ENCODE results near the gene CRISP2. TPM values are rescaled to one million over a fixed set of nuclear protein-coding genes. Genes with fewer than 3 reads are reported as not detected.

CRISP2 gene
- total and polyA plus RNA-seq, 2 experiments from 2014 or later = 0.63 to 1.2 TPM

DNA sequence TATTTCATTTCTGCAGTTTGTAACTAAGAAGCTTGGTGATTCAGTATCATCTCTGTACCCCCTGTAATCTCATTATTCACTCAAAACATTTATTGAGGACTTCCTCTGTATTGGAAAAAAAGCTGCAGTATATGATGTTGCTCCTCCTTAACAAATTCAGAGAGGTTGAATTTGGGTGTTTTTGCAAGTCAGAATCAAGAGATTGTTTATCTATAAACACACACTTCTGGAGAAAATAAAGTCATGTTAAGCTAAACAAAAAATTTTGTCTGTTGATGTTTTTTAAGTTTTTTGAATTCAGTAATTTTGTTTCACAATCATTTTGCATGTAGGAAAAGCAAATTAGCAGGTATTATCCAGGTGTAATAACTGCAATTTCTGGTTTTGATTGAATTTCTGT lies 65.3 kb downstream of the CRISP2 start:
- H3K4me3 ChIP-seq = no peak overlapping the region
- Mint-ChIP-seq H3K4me1 (peaks cover 2% of the 10 kb centered on the region; the same call in 1 of the 3 replicates), H3K4me3 (no peak overlapping the region), H3K9me3 (no peaks in the 10 kb centered on the region), H3K36me3 (ENCODE audit: low read depth) (no peaks in the 10 kb centered on the region), H3K27ac (no peak overlapping the region), H3K27me3 (ENCODE audit: insufficient read depth, low read depth, poor library complexity) (no peaks in the 10 kb centered on the region)
- H4K20me1 ChIP-seq (replicated peaks; ENCODE audit: insufficient read depth) = no peaks in the 10 kb centered on the region
- ATAC-seq (no peak), DNase-seq (ENCODE audit: low spot score) (no peak)
- H3K4me1 ChIP-seq (ENCODE audit: insufficient read depth) = no peaks in the 10 kb centered on the region
- H3F3A ChIP-seq (replicated peaks; ENCODE audit: low read depth) = no peaks in the 10 kb centered on the region
- H2AFZ ChIP-seq = no peak overlapping the region
- no peaks in the 10 kb centered on the region for H3K36me3 ChIP-seq (ENCODE audit: insufficient read depth)
- H3K27ac ChIP-seq (ENCODE audit: low read depth) = no peak overlapping the region
- no peaks in the 10 kb centered on the region for H3K79me2 ChIP-seq (replicated peaks; ENCODE audit: insufficient read depth)
- H3K4me2 ChIP-seq = no peak overlapping the region
- no peaks in the 10 kb centered on the region for H3K27me3 ChIP-seq (ENCODE audit: insufficient read depth)
- no peaks in the 10 kb centered on the region for H3K9me2 ChIP-seq (ENCODE audit: insufficient read depth)
- no peak for TF ChIP-seq ZNF331 (CRISPR knock-in tag; IDR thresholded peaks at IDR 0.05; ENCODE audit: low read depth)
- TF ChIP-seq EZH2phosphoT487 (IDR thresholded peaks at IDR 0.05; ENCODE audit: unreplicated experiment) = no peak
- no peak for TF ChIP-seq STAT1 (IDR thresholded peaks at IDR 0.05; ENCODE audit: unreplicated experiment)
- no peak for TF ChIP-seq POLR2AphosphoS5 (IDR thresholded peaks at IDR 0.05; ENCODE audit: low read depth)
- TF ChIP-seq, protein P1, sequence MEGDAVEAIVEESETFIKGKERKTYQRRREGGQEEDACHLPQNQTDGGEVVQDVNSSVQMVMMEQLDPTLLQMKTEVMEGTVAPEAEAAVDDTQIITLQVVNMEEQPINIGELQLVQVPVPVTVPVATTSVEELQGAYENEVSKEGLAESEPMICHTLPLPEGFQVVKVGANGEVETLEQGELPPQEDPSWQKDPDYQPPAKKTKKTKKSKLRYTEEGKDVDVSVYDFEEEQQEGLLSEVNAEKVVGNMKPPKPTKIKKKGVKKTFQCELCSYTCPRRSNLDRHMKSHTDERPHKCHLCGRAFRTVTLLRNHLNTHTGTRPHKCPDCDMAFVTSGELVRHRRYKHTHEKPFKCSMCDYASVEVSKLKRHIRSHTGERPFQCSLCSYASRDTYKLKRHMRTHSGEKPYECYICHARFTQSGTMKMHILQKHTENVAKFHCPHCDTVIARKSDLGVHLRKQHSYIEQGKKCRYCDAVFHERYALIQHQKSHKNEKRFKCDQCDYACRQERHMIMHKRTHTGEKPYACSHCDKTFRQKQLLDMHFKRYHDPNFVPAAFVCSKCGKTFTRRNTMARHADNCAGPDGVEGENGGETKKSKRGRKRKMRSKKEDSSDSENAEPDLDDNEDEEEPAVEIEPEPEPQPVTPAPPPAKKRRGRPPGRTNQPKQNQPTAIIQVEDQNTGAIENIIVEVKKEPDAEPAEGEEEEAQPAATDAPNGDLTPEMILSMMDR (conservative IDR thresholded peaks at IDR 0.05; ENCODE audit: low read depth in 2 of 2) = no peak

DNA sequence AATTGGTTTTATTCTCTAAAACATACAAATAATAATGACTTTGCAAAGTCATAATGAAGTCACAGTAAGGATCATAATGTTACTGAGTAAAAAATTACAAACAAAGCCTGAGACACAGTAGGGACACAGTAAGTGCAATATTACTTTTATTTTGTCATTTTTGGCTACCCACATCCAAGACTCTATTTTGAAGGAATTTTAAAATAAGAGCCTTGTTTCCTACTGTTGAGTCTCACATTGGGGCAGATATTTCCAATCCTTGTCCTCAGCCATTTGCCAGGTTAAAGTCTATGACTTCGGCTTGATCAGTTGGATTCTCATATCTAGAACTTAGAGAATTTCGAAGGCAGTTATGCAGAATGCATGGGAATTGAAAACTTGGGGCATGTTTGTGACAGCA lies 65.9 kb downstream of the CRISP2 start:
- H3K27me3 ChIP-seq (ENCODE audit: insufficient read depth) = no peaks in the 10 kb centered on the region
- Mint-ChIP-seq H3K9me3 (no peaks in the 10 kb centered on the region), H3K4me3 (no peak overlapping the region), H3K27me3 (ENCODE audit: insufficient read depth, low read depth, poor library complexity) (no peaks in the 10 kb centered on the region), H3K27ac (no peak overlapping the region), H3K36me3 (ENCODE audit: low read depth) (no peaks in the 10 kb centered on the region), H3K4me1 (peaks cover 2% of the 10 kb centered on the region; the same call in 1 of the 3 replicates)
- no peak overlapping the region for H3K27ac ChIP-seq (ENCODE audit: low read depth)
- H3K4me2 ChIP-seq = no peak overlapping the region
- no peaks in the 10 kb centered on the region for H3K36me3 ChIP-seq (ENCODE audit: insufficient read depth)
- ATAC-seq (no peak), DNase-seq (ENCODE audit: low spot score) (no peak)
- no peaks in the 10 kb centered on the region for H4K20me1 ChIP-seq (replicated peaks; ENCODE audit: insufficient read depth)
- H3F3A ChIP-seq (replicated peaks; ENCODE audit: low read depth) = no peaks in the 10 kb centered on the region
- no peaks in the 10 kb centered on the region for H3K4me1 ChIP-seq (ENCODE audit: insufficient read depth)
- H3K4me3 ChIP-seq = no peak overlapping the region
- no peak overlapping the region for H2AFZ ChIP-seq
- no peaks in the 10 kb centered on the region for H3K9me2 ChIP-seq (ENCODE audit: insufficient read depth)
- no peaks in the 10 kb centered on the region for H3K79me2 ChIP-seq (replicated peaks; ENCODE audit: insufficient read depth)
- TF ChIP-seq POLR2AphosphoS5 (IDR thresholded peaks at IDR 0.05; ENCODE audit: low read depth) = no peak
- no peak for TF ChIP-seq EZH2phosphoT487 (IDR thresholded peaks at IDR 0.05; ENCODE audit: unreplicated experiment)
- no peak for TF ChIP-seq ZNF114 (CRISPR knock-in tag; IDR thresholded peaks at IDR 0.05)
- TF ChIP-seq, protein P2, sequence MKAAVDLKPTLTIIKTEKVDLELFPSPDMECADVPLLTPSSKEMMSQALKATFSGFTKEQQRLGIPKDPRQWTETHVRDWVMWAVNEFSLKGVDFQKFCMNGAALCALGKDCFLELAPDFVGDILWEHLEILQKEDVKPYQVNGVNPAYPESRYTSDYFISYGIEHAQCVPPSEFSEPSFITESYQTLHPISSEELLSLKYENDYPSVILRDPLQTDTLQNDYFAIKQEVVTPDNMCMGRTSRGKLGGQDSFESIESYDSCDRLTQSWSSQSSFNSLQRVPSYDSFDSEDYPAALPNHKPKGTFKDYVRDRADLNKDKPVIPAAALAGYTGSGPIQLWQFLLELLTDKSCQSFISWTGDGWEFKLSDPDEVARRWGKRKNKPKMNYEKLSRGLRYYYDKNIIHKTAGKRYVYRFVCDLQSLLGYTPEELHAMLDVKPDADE (IDR thresholded peaks at IDR 0.05) = no peak
- no peak for TF ChIP-seq NANOG (IDR thresholded peaks at IDR 0.05; ENCODE audit: borderline replicate concordance)
- TF ChIP-seq CREB1 (CRISPR knock-in tag; IDR thresholded peaks at IDR 0.05; ENCODE audit: low read depth) = no peak
- TF ChIP-seq JUNB (IDR thresholded peaks at IDR 0.05; ENCODE audit: unreplicated experiment) = no peak
- TF ChIP-seq, protein P3, sequence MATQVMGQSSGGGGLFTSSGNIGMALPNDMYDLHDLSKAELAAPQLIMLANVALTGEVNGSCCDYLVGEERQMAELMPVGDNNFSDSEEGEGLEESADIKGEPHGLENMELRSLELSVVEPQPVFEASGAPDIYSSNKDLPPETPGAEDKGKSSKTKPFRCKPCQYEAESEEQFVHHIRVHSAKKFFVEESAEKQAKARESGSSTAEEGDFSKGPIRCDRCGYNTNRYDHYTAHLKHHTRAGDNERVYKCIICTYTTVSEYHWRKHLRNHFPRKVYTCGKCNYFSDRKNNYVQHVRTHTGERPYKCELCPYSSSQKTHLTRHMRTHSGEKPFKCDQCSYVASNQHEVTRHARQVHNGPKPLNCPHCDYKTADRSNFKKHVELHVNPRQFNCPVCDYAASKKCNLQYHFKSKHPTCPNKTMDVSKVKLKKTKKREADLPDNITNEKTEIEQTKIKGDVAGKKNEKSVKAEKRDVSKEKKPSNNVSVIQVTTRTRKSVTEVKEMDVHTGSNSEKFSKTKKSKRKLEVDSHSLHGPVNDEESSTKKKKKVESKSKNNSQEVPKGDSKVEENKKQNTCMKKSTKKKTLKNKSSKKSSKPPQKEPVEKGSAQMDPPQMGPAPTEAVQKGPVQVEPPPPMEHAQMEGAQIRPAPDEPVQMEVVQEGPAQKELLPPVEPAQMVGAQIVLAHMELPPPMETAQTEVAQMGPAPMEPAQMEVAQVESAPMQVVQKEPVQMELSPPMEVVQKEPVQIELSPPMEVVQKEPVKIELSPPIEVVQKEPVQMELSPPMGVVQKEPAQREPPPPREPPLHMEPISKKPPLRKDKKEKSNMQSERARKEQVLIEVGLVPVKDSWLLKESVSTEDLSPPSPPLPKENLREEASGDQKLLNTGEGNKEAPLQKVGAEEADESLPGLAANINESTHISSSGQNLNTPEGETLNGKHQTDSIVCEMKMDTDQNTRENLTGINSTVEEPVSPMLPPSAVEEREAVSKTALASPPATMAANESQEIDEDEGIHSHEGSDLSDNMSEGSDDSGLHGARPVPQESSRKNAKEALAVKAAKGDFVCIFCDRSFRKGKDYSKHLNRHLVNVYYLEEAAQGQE (IDR thresholded peaks at IDR 0.05; ENCODE audit: unreplicated experiment) = no peak
- TF ChIP-seq, protein P1 (conservative IDR thresholded peaks at IDR 0.05; ENCODE audit: low read depth in 2 of 2) = no peak
